GM12878 (cell line): ENCODE measurements around the gene MACROD2. TPM values are rescaled to one million over a fixed set of nuclear protein-coding genes. Genes with fewer than 3 reads are reported as not detected.

Experiments
- ATAC-seq: fragments of 200-7000 bp; cut with Tn5 transposase; 3 replicates; pipeline ENCODE4 v1.9.1; 2020; ENCODE audit warnings: mild to moderate bottlenecking, moderate library complexity
- BruUV-seq: library from RNA; stranded (reverse); fragments of 400-500 nt; replicated peaks from 2 replicates; lab custom pipeline; 2021; lab: Mats Ljungman, UMichigan
- CTCF ChIA-PET: fragments of 300-600 bp; sonication (Branson Sonifier 250); formaldehyde crosslinking; extraction: SDS; loops from one replicate; lab custom pipeline; 2021; ENCODE audit warnings: inconsistent platforms; lab: Yijun Ruan, JAX
- POLR2A ChIA-PET: fragments of 350-600 bp; formaldehyde crosslinking; extraction: SDS; loops from one replicate; lab custom pipeline; 2021; ENCODE audit warnings: inconsistent platforms; lab: Charles Lee
- RAD21 ChIA-PET: fragments of 300-600 bp; sonication (Branson Sonifier 250); formaldehyde crosslinking; loops from one replicate; lab custom pipeline; 2023; ENCODE audit warnings: antibody characterized with exemption; ENCODE audit not compliant: unreplicated experiment; lab: Charles Lee
- SMC1A ChIA-PET: fragments of 300-600 bp; sonication (Branson Sonifier 250); formaldehyde crosslinking; loops from one replicate; lab custom pipeline; 2023; ENCODE audit not compliant: unreplicated experiment, uncharacterized antibody; lab: Charles Lee
- DNase-seq: peaks from one replicate; pipeline ENCODE4 v3.0.0-alpha.2; 2011; ENCODE audit warnings: low read depth, low spot score
- FAIRE-seq: peaks from 3 replicates; lab custom pipeline; 2011; peaks lifted over from hg19 to GRCh38; lab: Jason Lieb, UNC
- H2AFZ ChIP-seq: 2 replicates; pipeline ENCODE4 v1.6.0; 2011; ENCODE audit warnings: low read depth, low read length, control low read depth; ENCODE audit not compliant: control insufficient read depth
- H3K27ac ChIP-seq: 2 replicates; pipeline ENCODE4 v1.5.1; 2011; ENCODE audit warnings: control low read depth; ENCODE audit not compliant: control insufficient read depth, insufficient read depth
- H3K27me3 ChIP-seq, 2 experiments: replicated peaks in 1 of 2; 2 replicates each; pipeline versions ENCODE4 v1.6.0 to v1.6.1; 2011; ENCODE audit warnings: low read length in 1 of 2; ENCODE audit not compliant: control insufficient read depth in 2 of 2, insufficient read depth in 2 of 2
- H3K36me3 ChIP-seq, 2 experiments: 2 replicates each; pipeline ENCODE4 v1.5.1; 2011; ENCODE audit warnings: low read length in 1 of 2; ENCODE audit not compliant: control insufficient read depth in 2 of 2, insufficient read depth in 2 of 2
- H3K4me1 ChIP-seq: 2 replicates; pipeline ENCODE4 v1.6.1; 2011; ENCODE audit warnings: mild to moderate bottlenecking, low read length, moderate library complexity, mixed read lengths; ENCODE audit not compliant: control insufficient read depth, insufficient read depth
- H3K4me2 ChIP-seq: 2 replicates; pipeline ENCODE4 v1.6.0; 2011; ENCODE audit warnings: control low read depth; ENCODE audit not compliant: control insufficient read depth, insufficient read depth
- H3K4me3 ChIP-seq: fragments of 200-600 bp; sonication (generic); 2 replicates; pipeline ENCODE4 v1.5.1; 2016
- H3K79me2 ChIP-seq: 2 replicates; pipeline ENCODE4 v1.6.0; 2011; ENCODE audit warnings: low read length; ENCODE audit not compliant: control insufficient read depth, insufficient read depth
- H3K9ac ChIP-seq: 2 replicates; pipeline ENCODE4 v1.8.0; 2011; ENCODE audit warnings: low read length, control low read depth, mixed read lengths; ENCODE audit not compliant: control insufficient read depth, insufficient read depth
- H3K9me3 ChIP-seq: replicated peaks from 3 replicates; pipeline ENCODE4 v1.5.1; 2011; ENCODE audit warnings: mild to moderate bottlenecking, low read length; ENCODE audit not compliant: control insufficient read depth, insufficient read depth
- H4K20me1 ChIP-seq: 2 replicates; pipeline ENCODE4 v1.6.0; 2011; ENCODE audit not compliant: control insufficient read depth, insufficient read depth
- ATF7 ChIP-seq: fragments of 450-650 bp; IDR thresholded peaks from 2 replicates; pipeline ENCODE4 v1.6.1; 2016; ENCODE audit warnings: low read depth, mild to moderate bottlenecking
- EED ChIP-seq: sonication (generic); IDR thresholded peaks from 2 replicates; pipeline ENCODE4 v1.6.1; 2016; ENCODE audit warnings: antibody characterized with exemption, low read depth
- KAT2A ChIP-seq: conservative IDR thresholded peaks from 2 replicates; pipeline ENCODE4 v1.6.1; 2011; ENCODE audit warnings: low read depth, low read length; ENCODE audit not compliant: control insufficient read depth
- LARP7 ChIP-seq: fragments of 450-650 bp; IDR thresholded peaks from 2 replicates; pipeline ENCODE4 v1.6.1; 2017; ENCODE audit warnings: mild to moderate bottlenecking
- NR2C1 ChIP-seq: fragments of 450-650 bp; IDR thresholded peaks from 2 replicates; pipeline ENCODE4 v1.6.1; 2017; ENCODE audit warnings: antibody characterized with exemption, mild to moderate bottlenecking, moderate library complexity
- TBL1XR1 ChIP-seq: IDR thresholded peaks from 2 replicates; pipeline ENCODE4 v1.6.1; 2012; ENCODE audit warnings: low read depth, low read length, improper control_type of control experiment
- ZNF207 ChIP-seq: fragments of 450-650 bp; IDR thresholded peaks from 2 replicates; pipeline ENCODE4 v1.6.1; 2014; ENCODE audit warnings: antibody characterized with exemption, mild to moderate bottlenecking, borderline replicate concordance
- WGBS: methylation state at CpG from one replicate; pipeline ENCODE4 v1.1.6; 2016; ENCODE audit warnings: low lambda C conversion rate; ENCODE audit not compliant: insufficient replicate concordance, insufficient coverage; ENCODE audit errors: missing lambda C conversion rate; 5-methylcytosine and 5-hydroxymethylcytosine counted together
- in situ Hi-C: fragments of 300-500 bp; cut with MboI; formaldehyde crosslinking; loops from 9 replicates; pipeline ENCODE4 v1.14.3; 2018; ENCODE audit warnings: mixed read lengths
- intact Hi-C: fragments of 100-400 bp; cut with micrococcal nuclease; formaldehyde crosslinking; loops from one replicate; pipeline ENCODE4 v1.14.2; 2022; ENCODE audit not compliant: unreplicated experiment
- polyA plus RNA-seq, 11 experiments: library from polyadenylated mRNA; depleted of rRNA in 4 of 11; unstranded in 6 of 11; stranded (reverse) in 5 of 11; fragments of >200 nt; fragmentation: Nextera tagmentation in 4 of 11; fragmentation: Illumina TruSeq in 1 of 11; extraction: Ambion mirVana in 4 of 11; extraction: Trizol in 1 of 11; gene quantifications; 1 replicate in 1 of 11; 2 replicates in 10 of 11; pipeline versions ENCODE4 v1.2.1 to v1.2.3, GENCODE V29; 2011 to 2016; ENCODE audit warnings: inconsistent platforms in 2 of 11, missing spikeins in 2 of 11, low read depth in 1 of 11
- total RNA-seq, 4 experiments: library from RNA; depleted of rRNA in 3 of 4; stranded (reverse); fragments of >200 nt in 3 of 4; fragmentation: Illumina TruSeq in 1 of 4; extraction: Trizol in 1 of 4; gene quantifications; 2 replicates each; pipeline versions ENCODE4 v1.2.1 to v1.2.3, GENCODE V29; 2013 to 2021
- TF ChIP-seq, protein P1 (sequence below), 3 experiments: IDR thresholded peaks in 2 of 3; conservative IDR thresholded peaks in 1 of 3; 2 replicates each; pipeline ENCODE4 v1.5.1; 2011; ENCODE audit warnings: low read depth in 3 of 3, low read length in 3 of 3, mild to moderate bottlenecking in 3 of 3, control low read depth in 2 of 3, moderate library complexity in 2 of 3, inconsistent platforms in 1 of 3, mixed read lengths in 1 of 3; ENCODE audit not compliant: control insufficient read depth in 2 of 3, insufficient read depth in 1 of 3; ENCODE audit errors: extremely low read depth in 1 of 3

MACROD2 gene
- total and polyA plus RNA-seq, 10 of the 15 experiments (the other 5 are each of a cell fraction or from before 2014, with no cell fraction given), result 1.1 to 21.5 (median 2.2) TPM

DNA sequence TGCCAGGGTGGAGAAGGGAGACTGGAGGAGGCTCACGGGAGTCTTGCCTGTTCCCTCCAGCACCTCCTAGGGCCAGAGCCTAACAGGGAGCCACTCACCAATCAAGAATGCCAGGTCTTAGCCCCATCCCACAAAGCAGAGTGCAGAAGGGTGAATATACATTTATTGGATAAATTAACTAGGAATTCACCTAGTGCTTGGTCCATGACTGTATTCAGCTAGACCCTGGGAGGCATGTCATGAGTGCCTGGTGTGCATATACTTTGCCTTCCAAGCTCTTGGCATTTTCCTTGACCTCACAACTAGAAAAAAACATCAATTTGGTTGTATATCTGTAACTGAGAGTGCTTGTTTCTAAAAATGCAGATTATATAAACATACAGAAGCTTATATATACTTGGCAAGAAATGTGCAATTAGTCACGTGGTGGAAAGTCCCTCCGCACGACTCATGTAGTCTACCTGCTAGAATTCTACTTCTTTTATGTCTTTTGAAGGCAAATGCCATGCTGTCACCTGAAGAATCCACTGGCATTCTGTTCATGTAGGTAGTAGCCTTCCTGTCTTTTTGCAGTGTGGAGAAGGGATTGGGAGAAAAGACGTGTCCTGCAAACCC, 1586.9 kb downstream of the MACROD2 start:
- in situ Hi-C loops, result no loop called here
- H3K9me3 ChIP-seq, result no peaks in the 10 kb centered on the region; the same call in 2 of the 3 replicates
- ATAC-seq (no peak), DNase-seq (no peak), FAIRE-seq (no peak)
- WGBS, result 25% methylated on average over 5 of the region's 5 CpGs
- H3K36me3 ChIP-seq, result no peaks in the 10 kb centered on the region
- no TSS peak for BruUV-seq
- H3K4me1 ChIP-seq, result no peaks in the 10 kb centered on the region
- H3K4me3 ChIP-seq, result no peak overlapping the region
- SMC1A ChIA-PET, result interaction anchor here (0.8 kb wide), 1 partner anchor 10 kb away, joined by 3 read pairs; no protein-coding TSS in a partner anchor
- H3K79me2 ChIP-seq, result no peaks in the 10 kb centered on the region
- no peak overlapping the region for H3K9ac ChIP-seq
- POLR2A ChIA-PET, result no interaction called here
- TF ChIP-seq ATF7 (no peak), TBL1XR1 (no peak), ZNF207 (no peak), EED (no peak), NR2C1 (no peak), KAT2A (no peak), LARP7 (no peak)
- TF ChIP-seq, protein P1, sequence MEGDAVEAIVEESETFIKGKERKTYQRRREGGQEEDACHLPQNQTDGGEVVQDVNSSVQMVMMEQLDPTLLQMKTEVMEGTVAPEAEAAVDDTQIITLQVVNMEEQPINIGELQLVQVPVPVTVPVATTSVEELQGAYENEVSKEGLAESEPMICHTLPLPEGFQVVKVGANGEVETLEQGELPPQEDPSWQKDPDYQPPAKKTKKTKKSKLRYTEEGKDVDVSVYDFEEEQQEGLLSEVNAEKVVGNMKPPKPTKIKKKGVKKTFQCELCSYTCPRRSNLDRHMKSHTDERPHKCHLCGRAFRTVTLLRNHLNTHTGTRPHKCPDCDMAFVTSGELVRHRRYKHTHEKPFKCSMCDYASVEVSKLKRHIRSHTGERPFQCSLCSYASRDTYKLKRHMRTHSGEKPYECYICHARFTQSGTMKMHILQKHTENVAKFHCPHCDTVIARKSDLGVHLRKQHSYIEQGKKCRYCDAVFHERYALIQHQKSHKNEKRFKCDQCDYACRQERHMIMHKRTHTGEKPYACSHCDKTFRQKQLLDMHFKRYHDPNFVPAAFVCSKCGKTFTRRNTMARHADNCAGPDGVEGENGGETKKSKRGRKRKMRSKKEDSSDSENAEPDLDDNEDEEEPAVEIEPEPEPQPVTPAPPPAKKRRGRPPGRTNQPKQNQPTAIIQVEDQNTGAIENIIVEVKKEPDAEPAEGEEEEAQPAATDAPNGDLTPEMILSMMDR (IDR thresholded peaks at IDR 0.05 in 2 of 3, conservative IDR thresholded peaks at IDR 0.05 in 1 of 3; ENCODE audit: control insufficient read depth in 2 of 3, extremely low read depth in 1 of 3, insufficient read depth in 1 of 3, low read depth in 3 of 3, low read length in 3 of 3), result no peak
- H4K20me1 ChIP-seq, result no peaks in the 10 kb centered on the region
- CTCF ChIA-PET, result interaction anchor here (0.7 kb wide), 1 partner anchor 1243 kb away, joined by 3 read pairs; no protein-coding TSS in a partner anchor
- no peaks in the 10 kb centered on the region for H3K27me3 ChIP-seq
- intact Hi-C loops, result no loop called here
- no peak overlapping the region for H3K27ac ChIP-seq
- no peak overlapping the region for H3K4me2 ChIP-seq
- H2AFZ ChIP-seq, result no peak overlapping the region
- RAD21 ChIA-PET, result no interaction called here
